Kidney epithelial cell (primary cell): ENCODE results near the gene THAP2. TPM values are rescaled to one million over a fixed set of nuclear protein-coding genes. Genes with fewer than 3 reads are reported as not detected.

ENCODE experiments used
- DNase-seq: peaks from one replicate; pipeline ENCODE4 v3.0.0-alpha.2; 2010; ENCODE audit warnings: low read depth
- H3K27me3 ChIP-seq: 2 replicates; pipeline ENCODE4 v1.6.0; 2011; ENCODE audit warnings: low read length; ENCODE audit not compliant: control insufficient read depth, insufficient read depth
- H3K36me3 ChIP-seq: 2 replicates; pipeline ENCODE4 v1.5.1; 2011; ENCODE audit warnings: low read length; ENCODE audit not compliant: control insufficient read depth, insufficient read depth
- H3K4me3 ChIP-seq: 2 replicates; pipeline ENCODE4 v1.5.1; 2011; ENCODE audit warnings: low read depth, mild to moderate bottlenecking, control low read depth, low read length
- total RNA-seq: library from RNA; depleted of rRNA; stranded (reverse); fragments of >200 nt; gene quantifications from 2 replicates; pipeline ENCODE4 v1.2.3, GENCODE V29; 2015
- TF ChIP-seq, protein P1 (sequence below): IDR thresholded peaks from 2 replicates; pipeline ENCODE4 v1.5.1; 2011; ENCODE audit warnings: mild to moderate bottlenecking, moderate library complexity, low read length, control low read depth, inconsistent platforms; ENCODE audit not compliant: insufficient read depth, poor library complexity, severe bottlenecking

THAP2 gene
- total RNA-seq, 1 donor from 2014 or later, result 4.1 TPM

DNA sequence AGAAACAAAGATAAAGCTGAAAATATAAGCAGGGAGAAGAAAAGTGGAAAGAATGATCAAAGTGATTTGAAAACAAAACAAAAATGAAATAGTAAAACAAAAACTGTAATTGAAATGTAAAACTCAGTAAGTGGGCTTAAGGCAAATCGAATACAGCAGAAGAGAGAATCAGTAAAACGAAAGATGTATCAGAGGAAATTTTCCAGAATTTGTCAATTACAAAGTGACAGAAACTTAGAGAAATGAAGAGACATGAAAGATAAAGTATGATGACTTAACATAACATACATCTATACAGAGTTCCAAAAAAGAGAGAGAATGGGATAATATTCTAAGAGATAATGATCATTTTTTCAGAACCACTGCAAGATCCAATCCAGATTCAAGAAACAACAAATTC is 11.0 kb upstream of the THAP2 start:
- TF ChIP-seq, protein P1, sequence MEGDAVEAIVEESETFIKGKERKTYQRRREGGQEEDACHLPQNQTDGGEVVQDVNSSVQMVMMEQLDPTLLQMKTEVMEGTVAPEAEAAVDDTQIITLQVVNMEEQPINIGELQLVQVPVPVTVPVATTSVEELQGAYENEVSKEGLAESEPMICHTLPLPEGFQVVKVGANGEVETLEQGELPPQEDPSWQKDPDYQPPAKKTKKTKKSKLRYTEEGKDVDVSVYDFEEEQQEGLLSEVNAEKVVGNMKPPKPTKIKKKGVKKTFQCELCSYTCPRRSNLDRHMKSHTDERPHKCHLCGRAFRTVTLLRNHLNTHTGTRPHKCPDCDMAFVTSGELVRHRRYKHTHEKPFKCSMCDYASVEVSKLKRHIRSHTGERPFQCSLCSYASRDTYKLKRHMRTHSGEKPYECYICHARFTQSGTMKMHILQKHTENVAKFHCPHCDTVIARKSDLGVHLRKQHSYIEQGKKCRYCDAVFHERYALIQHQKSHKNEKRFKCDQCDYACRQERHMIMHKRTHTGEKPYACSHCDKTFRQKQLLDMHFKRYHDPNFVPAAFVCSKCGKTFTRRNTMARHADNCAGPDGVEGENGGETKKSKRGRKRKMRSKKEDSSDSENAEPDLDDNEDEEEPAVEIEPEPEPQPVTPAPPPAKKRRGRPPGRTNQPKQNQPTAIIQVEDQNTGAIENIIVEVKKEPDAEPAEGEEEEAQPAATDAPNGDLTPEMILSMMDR, result no peak
- no peak for DNase-seq

DNA sequence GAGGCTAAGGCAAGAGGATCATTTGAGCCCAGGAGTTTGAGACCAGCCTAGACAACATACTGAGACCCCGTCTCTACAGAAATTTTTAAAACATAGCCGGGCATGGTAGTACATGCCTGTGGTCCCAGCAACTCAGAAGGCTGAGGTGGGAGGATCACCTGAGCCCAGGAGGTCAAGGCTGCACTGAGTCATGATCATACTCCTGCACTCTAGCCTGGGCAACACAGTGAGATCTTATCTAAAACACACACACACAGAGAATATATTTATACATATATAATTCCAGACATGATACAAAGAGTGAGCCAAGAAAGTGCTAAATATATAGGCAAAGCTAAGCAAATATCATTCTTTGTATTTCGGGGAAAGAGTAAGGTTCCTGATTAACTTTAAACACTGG is 9.9 kb upstream of the THAP2 start:
- H3K27me3 ChIP-seq, result no peaks in the 10 kb centered on the region
- TF ChIP-seq, protein P1, result no peak
- peaks cover 1% of the 10 kb centered on the region for H3K36me3 ChIP-seq
- no peak overlapping the region for H3K4me3 ChIP-seq
- no peak for DNase-seq

More for the DNA sequence above, 11.0 kb upstream of the THAP2 start:
- H3K36me3 ChIP-seq, result no peaks in the 10 kb centered on the region
- no peaks in the 10 kb centered on the region for H3K27me3 ChIP-seq
- H3K4me3 ChIP-seq, result no peak overlapping the region

DNA sequence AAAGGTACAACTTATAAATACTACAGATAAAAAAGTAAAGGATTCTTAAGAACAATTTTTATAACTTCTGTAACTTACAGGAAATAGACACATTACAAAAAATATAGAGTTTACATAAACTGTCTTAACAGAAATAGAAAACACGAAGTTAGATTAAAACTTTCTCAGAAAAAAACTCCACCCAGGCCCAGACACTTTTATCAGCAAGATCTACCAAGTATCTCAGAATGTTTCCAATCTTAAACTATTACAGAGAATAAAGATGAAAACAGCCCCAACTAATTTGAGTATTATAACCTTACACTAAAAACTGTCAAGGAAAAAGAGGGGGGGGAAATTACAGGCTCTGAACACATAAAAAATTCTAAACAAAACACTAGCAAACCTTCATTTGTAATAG is 8.6 kb upstream of the THAP2 start:
- TF ChIP-seq, protein P1, result no peak
- DNase-seq, result no peak
- Histone ChIP-seq H3K27me3 (no peaks in the 10 kb centered on the region), H3K36me3 (peaks cover 1% of the 10 kb centered on the region), H3K4me3 (no peak overlapping the region)

DNA sequence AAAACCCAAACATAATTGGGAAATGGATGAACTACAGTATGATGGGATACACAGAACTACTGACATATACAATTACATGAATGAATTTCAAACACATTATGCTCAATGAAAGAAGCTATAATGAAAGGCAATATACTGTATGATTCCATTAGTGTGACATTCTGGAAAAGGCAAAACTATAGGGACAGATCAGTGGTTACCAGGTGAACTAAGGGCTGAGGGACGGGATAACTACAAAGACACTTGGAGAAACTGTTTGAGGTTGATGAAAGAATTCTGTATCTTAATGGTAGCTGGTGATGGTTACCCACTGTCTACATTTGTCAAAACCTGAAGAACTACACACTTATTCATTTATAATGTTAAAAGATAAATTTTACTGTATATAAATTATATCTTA is 8.2 kb upstream of the THAP2 start:
- H3K36me3 ChIP-seq, result peaks cover 1% of the 10 kb centered on the region
- TF ChIP-seq, protein P1, result no peak
- DNase-seq, result no peak

DNA sequence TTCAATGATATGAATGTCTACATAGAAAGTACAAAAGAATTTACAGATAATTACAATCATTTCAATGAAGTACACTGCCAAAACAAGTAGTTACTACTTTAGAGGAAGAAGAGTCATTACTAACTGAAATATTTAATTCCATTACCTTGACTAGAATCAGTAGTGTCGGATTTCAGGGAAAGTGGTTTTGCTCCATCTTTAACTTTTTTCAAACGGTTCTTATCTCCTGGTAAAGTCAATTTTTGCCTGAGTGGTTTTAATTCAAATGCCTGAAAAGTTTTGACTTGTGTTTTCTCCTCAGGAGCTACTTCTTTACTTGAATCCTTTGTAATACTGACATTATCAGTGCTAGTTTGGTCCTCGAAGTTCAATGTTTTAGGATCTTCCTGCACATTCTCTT is 7.4 kb upstream of the THAP2 start:
- H3K27me3 ChIP-seq, result no peaks in the 10 kb centered on the region
- DNase-seq, result no peak
- no peak overlapping the region for H3K4me3 ChIP-seq
- peaks cover 1% of the 10 kb centered on the region for H3K36me3 ChIP-seq
- TF ChIP-seq, protein P1, result no peak

More for the DNA sequence above, 8.2 kb upstream of the THAP2 start:
- no peak overlapping the region for H3K4me3 ChIP-seq
- H3K27me3 ChIP-seq, result no peaks in the 10 kb centered on the region

DNA sequence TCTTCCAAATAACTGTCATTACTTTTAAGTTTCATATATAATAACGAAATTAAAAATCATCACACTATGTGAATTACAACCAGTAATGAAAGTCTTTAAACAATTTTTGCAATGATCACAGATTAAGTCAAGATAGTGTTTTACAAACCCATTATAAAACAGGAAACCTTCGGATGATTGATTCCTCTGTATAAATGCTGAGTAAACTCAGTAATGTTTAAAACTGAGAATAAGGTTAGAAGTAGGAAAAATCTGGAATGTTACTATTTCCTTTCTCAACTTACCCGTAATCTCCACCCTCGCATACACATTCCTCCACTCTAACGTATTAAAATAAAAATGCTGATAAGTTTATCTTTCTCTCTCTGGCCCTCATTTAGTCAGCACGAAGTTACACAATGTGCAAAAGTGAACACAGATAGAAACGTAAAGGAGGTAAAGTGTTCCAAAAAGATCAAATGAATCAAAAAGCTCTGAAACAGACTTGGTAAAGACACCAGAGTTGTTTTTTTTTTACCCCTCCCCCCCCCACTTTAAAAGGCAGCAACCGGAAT is 2.0 kb upstream of the THAP2 start:
- H3K4me3 ChIP-seq, result peak overlapping the region; percentile 79
- no peaks in the 10 kb centered on the region for H3K27me3 ChIP-seq
- DNase-seq, result no peak
- TF ChIP-seq, protein P1, result no peak
- H3K36me3 ChIP-seq, result peaks cover 1% of the 10 kb centered on the region
